DOHH2 (cell line): ENCODE results near the gene ZCCHC9.

ENCODE experiments used
- EZH2phosphoT487 ChIP-seq: fragments of 200-600 bp; sonication (generic); IDR thresholded peaks from 2 replicates; pipeline ENCODE4 v1.6.1; 2017; ENCODE audit warnings: borderline replicate concordance, mild to moderate bottlenecking, antibody characterized with exemption, low read length, moderate library complexity, mixed read lengths
- TF ChIP-seq, protein P1 (sequence below): fragments of 200-600 bp; sonication (generic); IDR thresholded peaks from one replicate; pipeline ENCODE4 v1.5.1; 2014; ENCODE audit warnings: antibody characterized with exemption, mild to moderate bottlenecking, low read depth, low read length; ENCODE audit not compliant: poor library complexity, severe bottlenecking

GRCh38 chr5:81254886-81255559, 46.4 kb upstream of the ZCCHC9 start:
- TF ChIP-seq, protein P1, sequence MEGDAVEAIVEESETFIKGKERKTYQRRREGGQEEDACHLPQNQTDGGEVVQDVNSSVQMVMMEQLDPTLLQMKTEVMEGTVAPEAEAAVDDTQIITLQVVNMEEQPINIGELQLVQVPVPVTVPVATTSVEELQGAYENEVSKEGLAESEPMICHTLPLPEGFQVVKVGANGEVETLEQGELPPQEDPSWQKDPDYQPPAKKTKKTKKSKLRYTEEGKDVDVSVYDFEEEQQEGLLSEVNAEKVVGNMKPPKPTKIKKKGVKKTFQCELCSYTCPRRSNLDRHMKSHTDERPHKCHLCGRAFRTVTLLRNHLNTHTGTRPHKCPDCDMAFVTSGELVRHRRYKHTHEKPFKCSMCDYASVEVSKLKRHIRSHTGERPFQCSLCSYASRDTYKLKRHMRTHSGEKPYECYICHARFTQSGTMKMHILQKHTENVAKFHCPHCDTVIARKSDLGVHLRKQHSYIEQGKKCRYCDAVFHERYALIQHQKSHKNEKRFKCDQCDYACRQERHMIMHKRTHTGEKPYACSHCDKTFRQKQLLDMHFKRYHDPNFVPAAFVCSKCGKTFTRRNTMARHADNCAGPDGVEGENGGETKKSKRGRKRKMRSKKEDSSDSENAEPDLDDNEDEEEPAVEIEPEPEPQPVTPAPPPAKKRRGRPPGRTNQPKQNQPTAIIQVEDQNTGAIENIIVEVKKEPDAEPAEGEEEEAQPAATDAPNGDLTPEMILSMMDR, result no peak
- no peak for TF ChIP-seq EZH2phosphoT487
